GM18520 (cell line): ENCODE data around the gene C1GALT1.
"Not testable (repeated sequence)": the region's sequence is repeated elsewhere in the genome, so short reads cannot be mapped to it uniquely, and the experiment has no call there.

Source experiments
- ATAC-seq: cut with Tn5 transposase; IDR thresholded peaks from one replicate; pipeline ENCODE4 v1.9.1; 2021; ENCODE audit not compliant: unreplicated experiment

C1GALT1 gene

GRCh38 chr7:7231865-7232264, 49.5 kb downstream of the C1GALT1 start:
- ATAC-seq, result no peak

- ATAC-seq, result no peak
Observed at GRCh38 chr7:7235347-7235746, 53.0 kb downstream of the C1GALT1 start.

DNA sequence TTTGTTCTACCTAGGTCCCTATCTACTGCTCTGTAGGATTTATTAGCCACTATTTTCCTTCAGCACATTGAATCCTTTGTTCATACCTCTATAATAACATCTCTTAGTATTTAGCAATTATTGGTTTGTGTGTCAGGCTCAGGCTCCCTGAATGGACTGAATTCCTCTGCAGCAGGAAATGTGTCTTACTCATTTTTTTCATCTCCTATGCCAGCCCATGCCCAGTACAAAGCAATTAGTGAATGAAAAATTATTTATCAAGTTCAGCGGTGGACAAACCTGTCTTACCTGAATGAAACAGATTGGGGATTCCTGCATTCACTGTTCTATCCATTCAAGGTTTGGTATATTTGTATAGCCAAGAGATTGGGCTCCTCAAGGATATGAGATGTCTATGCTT, 53.7 kb downstream of the C1GALT1 start:
- no peak for ATAC-seq

GRCh38 chr7:7237201-7237977, 55.0 kb downstream of the C1GALT1 start:
- ATAC-seq, result no peak

DNA sequence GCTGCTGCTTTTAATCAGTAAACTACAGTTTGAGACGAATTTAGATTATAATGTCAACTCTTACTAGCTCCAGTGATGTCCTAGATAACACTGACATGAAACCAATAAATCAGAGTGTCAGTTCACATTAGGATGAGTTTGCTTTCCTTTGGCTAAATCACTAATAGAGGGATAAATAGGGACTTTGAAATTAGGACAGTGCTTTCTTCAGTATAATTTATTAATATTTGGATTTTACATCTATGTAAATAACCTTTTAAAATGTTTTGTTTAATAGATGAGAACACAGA, 55.6 kb downstream of the C1GALT1 start:
- no peak for ATAC-seq

DNA sequence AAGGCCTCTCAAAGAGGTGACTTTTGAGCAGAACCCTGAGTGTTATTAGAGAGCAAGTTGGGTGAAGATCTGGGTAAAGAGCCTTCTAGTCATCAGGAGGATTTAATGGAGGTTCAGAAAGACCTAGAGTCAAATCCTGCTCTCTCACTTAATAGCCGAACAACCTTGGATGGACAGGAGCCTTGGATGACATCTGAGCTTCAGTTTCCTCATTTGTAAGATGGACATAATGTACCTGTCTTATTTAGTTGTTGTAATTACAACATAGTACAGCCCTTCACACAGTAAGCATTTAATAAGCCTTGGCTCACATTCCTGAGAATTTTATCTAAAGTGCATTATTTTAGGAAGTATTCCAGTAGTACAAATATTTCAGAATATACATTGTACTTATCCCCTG, 57.0 kb downstream of the C1GALT1 start:
- ATAC-seq, result no peak

- ATAC-seq, result no peak
Observed at GRCh38 chr7:7242899-7243298, 60.6 kb downstream of the C1GALT1 start.

- not testable (repeated sequence) for ATAC-seq
Observed at GRCh38 chr7:7245233-7245632, 62.9 kb downstream of the C1GALT1 start.

DNA sequence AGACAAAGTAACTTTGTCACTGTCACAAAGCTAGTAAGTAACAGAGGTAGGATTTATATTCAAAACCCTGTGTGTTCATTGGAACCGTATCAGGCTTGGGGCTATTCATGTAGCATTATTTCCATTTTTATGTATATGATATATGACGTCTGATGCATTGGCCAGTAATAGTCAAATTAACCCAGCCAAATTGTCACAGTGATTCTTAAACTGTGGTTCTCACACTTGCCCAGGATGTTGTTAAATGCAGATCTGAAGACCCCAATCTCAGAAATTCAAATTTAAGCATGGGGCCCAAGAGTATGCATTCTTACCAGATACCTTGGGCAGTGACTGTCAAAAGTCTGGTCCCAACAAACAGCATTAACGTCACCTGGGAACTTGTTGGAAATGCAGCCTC, 63.9 kb downstream of the C1GALT1 start:
- ATAC-seq, result no peak

- ATAC-seq, result no peak
Observed at GRCh38 chr7:7247658-7248057, 65.3 kb downstream of the C1GALT1 start.

GRCh38 chr7:7249814-7250213, 67.5 kb downstream of the C1GALT1 start:
- no peak for ATAC-seq

DNA sequence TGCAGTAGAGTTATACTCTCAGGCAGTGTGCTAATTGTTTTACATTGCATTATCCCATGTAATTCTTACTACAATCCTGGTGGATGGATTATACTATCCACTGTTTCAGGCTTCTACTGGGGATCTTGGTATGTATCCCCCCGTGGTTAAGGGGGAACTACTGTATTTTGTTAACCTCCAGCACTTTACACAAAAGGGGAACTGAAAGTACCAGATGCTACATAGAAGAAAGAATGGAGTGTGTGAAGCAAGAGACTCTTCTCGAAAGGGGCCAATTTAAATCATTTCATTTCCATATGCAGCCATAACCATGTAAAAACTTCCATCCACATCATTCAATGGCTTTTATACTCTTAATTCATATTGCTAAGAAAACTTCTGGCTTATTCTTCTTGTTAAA, 69.4 kb downstream of the C1GALT1 start:
- peak; percentile 94 for ATAC-seq

GRCh38 chr7:7254319-7254718, 72.0 kb downstream of the C1GALT1 start:
- no peak for ATAC-seq

DNA sequence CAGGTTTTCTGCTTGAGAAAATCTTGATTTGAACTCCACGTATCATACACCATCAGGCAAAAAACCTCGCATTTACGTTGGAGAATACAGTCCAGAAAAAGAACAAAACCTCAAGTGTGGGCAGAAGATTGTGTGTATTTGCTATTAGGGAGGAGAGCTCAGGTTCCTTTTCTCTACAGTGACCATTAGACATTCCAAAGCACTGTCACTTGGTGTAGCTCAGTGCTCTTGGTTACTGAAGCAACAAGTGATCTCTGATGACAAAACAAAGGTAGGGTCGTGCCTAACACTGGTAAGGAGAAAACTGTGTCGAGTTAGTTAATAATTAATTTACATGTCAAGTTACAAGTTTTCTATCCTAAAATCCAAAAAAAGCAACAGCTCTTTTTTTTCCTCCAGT, 72.6 kb downstream of the C1GALT1 start:
- no peak for ATAC-seq

- no peak for ATAC-seq
Observed at GRCh38 chr7:7256731-7257274, 74.5 kb downstream of the C1GALT1 start.

- ATAC-seq, result peak; percentile 81
Observed at GRCh38 chr7:7257899-7258692, 75.8 kb downstream of the C1GALT1 start.

DNA sequence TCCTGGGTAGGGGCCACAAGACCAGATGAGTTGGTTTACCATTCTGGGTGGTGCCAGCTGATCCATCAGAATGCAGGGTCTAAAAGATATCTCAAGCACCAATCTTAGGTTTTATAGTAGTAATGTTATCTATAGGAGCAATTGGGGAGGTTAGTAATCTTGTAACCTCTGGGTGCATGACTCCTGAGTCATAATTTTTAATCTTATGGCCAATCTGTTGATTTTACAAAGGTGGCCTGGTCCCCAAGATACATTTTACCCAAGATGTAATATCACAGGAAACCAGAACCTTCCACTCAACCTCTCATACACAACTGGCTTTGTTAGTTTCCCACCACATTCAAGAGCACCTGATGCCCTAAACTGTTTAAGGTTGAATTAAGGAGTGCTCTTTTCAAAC, 79.5 kb downstream of the C1GALT1 start:
- no peak for ATAC-seq

DNA sequence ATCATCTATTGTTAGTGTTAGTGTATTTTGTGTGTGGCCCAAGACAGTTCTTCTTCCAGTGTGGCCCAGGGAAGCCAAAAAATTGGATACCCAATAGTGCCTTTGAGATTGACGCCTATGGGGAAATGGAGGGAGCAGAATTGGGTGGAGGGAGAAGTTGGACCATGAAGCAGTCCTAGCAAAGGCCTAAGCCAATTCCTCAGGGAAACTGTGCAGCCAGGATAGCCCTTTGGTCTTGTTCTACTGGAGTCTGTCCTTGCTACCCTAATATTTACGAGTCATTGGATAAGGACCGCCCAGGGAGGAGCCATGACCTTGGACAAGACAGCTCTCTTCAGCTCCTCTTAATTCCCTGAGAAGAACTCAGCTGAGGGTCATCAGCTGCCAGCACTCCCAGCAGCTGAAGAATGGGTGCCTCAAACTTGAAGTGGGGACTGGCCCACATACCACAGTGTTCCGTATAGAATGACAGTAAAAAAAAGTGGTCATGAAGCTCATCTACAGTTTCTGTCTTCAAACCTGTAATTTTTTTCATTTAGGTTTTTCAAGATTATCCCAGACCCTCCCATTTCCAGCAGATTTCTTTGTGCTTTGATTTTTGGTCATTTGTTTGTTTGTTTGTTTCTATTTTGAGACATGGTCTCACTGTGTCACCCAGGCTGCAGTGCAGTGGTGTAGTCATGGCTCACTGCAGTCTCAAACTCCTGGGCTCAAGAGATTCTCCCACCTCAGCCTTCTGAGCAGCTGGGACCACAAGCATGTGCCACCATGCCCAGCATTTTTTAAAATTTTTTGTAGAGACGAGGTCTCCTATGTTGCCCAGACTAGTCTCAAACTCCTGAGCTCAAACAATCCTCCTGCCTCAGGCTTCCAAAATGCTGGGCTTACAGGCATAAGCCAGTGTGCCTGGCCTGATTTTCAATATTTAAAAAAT, 81.2 kb downstream of the C1GALT1 start:
- no peak for ATAC-seq

DNA sequence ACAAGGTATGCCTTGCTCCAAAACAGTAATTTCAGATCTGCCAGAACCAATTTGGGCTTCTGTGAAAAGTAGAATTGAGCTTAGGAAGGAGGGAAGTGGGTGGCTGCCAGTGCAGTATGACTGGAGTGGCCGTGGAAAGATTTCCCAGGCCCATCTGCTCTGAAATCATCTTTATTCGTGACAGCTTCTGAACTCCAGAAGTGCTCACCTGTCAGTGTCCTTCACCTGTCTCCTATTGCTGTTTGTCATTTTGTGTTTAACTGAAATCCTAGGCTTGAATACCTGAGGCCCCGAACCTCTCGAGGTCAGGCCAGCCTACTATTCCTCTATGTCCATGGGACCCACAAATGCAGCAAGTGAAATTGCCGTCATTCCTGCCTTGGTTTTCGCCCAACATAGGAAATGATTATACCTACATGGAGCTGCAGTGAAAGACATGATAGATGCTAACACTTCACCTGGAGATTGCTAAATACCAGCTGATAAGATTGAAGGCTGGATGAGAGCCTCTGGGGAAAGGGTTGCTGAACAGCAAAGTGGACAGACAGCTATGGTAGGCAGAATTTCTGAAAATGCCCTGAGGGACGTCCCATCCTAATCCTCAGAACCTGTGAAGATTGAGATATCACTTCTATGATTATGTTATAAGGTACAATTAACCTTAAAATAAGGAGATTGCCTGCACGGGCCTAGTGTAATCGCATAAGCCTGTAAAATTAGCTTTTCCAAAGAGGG, 82.1 kb downstream of the C1GALT1 start:
- no peak for ATAC-seq
